Medulla oblongata (tissue), 1 donor: ENCODE data around the gene PRRG4.
"Not testable (repeated sequence)": the region's sequence is repeated elsewhere in the genome, so short reads cannot be mapped to it uniquely, and the experiment has no call there.

Experiments
- DNase-seq: peaks from one replicate; pipeline ENCODE4 v3.0.0-alpha.2; 2015; ENCODE audit errors: extremely low spot score

PRRG4 gene

GRCh38 chr11:32885556-32885955, 55.8 kb downstream of the PRRG4 start:
- no peak for DNase-seq

DNA sequence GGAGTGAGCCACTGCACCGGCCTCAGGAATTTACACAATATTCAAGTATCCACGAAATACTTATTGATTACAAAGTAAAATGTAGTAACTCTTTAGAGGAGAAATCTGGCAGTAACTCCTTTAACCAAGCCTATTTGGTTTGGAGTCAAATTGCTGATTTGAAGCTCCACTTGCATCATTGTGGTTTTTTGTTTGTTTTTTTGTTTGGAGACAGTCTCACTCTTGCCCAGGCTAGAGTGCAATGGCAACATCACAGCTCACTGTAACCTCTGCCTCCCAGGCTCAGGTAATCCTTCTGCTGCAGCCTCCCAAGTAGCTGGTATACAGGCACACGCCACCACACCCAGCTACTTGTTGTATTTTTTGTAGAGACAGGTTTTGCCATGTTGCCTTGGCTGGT, 56.5 kb downstream of the PRRG4 start:
- no peak for DNase-seq

DNA sequence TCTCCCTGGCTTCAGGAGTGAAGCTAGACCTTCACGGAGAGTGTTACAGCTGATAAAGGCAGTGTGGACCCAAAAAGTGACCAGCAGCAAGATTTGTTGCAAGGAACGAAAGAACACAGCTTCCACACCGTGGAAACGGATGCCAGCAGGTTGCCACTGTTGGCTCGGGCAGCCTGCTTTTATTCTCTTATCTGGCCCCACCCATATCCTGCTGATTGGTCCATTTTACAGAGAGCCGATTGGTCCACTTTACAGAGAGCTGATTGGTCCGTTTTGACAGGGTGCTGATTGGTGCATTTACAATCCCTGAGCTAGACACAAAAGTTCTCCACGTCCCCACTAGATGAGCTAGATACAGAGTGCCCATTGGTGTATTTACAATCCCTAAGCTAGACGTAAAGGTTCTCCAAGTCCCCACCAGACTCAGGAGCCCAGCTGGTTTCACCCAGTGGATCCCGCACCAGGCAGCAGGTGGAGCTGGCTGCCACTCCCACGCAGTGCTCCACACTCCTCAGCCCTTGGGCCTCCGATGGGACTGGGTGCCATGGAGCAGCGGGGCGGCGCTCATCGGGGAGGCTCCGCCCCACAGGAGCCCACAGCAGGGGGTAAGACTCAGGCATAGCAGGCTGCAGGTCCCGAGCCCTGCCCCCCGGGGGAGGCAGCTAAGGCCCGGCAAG, 58.1 kb downstream of the PRRG4 start:
- not testable (repeated sequence) for DNase-seq

DNA sequence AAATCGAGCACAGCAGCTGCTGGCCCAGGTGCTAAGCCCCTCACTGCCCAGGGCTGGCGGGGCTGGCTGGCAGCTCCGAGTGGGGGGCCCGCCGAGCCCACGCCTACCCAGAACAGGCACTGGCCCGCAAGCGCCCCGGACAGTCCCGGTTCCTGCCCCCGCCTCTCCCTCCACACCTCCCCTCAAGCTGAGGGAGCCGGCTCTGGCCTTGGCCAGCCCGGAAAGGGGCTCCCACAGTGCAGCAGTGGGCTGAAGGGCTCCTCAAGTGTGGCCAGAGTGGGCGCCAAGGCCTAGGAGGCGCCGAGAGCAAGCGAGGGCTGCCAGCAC, 58.6 kb downstream of the PRRG4 start:
- DNase-seq, result not testable (repeated sequence)

- DNase-seq, result no peak
Observed at GRCh38 chr11:32888805-32889204, 59.1 kb downstream of the PRRG4 start.

- DNase-seq, result no peak
Observed at GRCh38 chr11:32890843-32891656, 61.3 kb downstream of the PRRG4 start.

- DNase-seq, result no peak
Observed at GRCh38 chr11:32891657-32892354, 62.1 kb downstream of the PRRG4 start.

GRCh38 chr11:32892355-32893092, 62.8 kb downstream of the PRRG4 start, which contains the start of gene QSER1:
Gene QSER1 (plus strand): TSS chr11:32892811. CDS start chr11:32893126, 315 bp downstream.
- peak; percentile 71 for DNase-seq

GRCh38 chr11:32893093-32893342, 63.3 kb downstream of the PRRG4 start:
- no peak for DNase-seq

DNA sequence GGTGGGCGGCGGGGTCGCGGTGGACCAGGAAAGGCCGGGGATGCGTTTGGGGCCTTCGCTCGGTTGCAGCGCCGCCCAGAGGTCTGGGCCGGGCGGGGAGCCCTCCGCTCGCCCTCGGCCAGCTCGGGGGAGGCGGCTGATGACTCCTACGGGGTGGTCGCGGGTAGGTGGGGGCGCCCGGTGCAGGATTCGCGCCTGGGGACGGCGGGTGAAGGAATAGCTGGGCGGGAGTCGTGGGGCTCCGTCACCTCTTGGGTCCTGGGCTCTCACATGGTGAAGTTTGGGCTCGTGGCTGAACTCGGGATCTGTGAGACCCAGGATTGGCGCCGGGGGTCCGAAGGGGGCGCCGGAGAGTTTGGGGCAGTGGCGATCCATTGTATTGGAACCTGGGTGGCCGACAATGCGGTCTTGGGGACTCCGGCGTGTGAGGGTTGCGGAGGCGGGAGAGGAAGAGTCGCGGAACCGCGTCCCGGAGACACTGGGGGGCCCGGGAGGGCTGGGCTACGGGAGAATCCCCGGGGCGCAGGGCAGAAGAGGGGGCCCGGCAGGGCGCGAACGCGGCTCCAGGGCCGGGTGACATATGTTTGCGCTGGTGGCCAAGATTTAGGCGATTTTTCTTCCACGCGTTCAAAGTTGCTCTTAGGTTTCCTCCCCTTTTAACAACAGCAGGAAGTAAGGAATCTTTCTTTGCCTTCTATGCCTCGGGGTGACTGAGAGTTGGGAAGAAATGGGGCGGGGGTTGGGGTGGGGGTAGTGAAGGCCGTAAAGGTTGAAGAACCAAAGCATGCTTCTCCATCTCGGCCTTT, 63.8 kb downstream of the PRRG4 start:
- DNase-seq, result peak; percentile 67

- DNase-seq, result peak; percentile 43
Observed at GRCh38 chr11:32894149-32894827, 64.6 kb downstream of the PRRG4 start.

DNA sequence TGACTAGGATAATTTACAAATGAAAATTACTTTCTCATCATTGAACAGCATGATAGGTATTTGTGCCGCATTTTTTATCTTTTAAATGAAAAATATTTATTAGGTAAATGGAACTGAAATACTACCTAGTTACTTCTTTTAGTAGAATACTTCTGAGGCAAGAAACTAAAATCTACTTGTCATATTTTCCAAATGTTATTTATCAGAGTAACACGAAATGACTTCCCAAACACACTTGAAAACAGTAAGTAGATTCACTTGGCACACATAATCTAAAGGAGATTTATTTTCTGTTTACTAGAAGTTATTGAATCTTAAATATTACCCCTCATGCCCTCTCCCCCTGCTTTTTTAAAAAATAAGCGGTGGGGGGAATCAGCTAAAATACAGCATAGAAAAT, 65.2 kb downstream of the PRRG4 start:
- DNase-seq, result no peak

GRCh38 chr11:32895471-32895870, 65.7 kb downstream of the PRRG4 start:
- DNase-seq, result no peak

GRCh38 chr11:32897103-32897502, 67.4 kb downstream of the PRRG4 start:
- DNase-seq, result no peak

GRCh38 chr11:32899438-32899837, 69.7 kb downstream of the PRRG4 start:
- DNase-seq, result peak; percentile 35

GRCh38 chr11:32902089-32902665, 72.5 kb downstream of the PRRG4 start:
- DNase-seq, result no peak

GRCh38 chr11:32905028-32905667, 75.4 kb downstream of the PRRG4 start:
- DNase-seq, result no peak
